Measurements from ENCODE around the gene TMEM89.

The TMEM89 gene

DNA sequence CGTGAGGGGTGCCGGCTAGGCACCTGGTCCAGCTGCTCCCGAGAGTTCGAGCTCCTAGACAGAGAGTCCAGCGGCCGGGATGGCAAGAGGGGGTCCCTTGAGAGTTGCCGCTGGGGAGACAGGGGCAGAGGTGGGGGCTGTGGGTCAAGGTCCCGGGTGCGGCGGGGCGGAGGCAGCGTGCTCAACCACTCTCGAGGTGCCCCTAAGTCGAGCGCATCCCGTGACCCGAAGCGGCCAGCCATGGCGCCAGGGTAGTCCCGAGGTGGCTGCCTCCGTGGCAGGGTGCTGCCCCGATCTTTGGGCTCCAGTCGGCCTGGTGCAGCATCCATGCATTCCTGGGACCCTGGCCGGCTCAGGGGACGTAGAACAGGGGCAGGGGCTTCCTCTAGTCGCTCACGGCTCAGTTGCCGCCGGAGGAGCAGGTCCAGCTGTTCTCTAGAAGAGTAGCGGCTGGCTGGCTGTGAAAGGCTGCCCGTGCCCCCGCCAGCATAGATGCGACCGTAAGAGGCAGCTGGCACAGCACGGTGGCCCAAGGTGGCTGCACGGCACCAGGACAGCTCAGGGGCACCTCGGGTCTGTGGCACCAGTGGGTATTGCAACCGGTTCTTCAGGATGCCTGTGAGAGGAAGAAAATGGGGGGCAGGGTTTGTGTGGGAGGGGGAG lies 18.5 kb upstream of the TMEM89 start:
- no peak for DNase-seq

DNA sequence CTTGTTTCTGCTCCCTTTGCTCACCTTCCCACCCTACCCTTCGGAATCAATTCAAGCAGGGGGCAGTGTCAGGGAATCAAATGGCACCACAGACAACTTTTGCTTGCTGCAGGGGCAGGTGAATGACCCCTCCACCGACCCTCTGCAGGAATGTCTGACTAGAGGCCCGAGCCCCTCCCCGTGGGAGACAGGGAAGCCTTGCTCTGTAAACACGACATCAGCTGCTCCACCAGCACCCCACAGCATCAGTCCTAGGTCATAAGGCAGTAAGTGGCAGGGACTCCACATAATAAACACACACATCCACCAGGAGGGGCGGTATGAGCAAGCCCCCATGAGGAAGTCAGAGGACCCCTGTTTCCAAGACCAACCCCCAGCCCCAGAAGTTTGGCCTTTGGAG lies 15.7 kb upstream of the TMEM89 start:
- DNase-seq: no peak

DNA sequence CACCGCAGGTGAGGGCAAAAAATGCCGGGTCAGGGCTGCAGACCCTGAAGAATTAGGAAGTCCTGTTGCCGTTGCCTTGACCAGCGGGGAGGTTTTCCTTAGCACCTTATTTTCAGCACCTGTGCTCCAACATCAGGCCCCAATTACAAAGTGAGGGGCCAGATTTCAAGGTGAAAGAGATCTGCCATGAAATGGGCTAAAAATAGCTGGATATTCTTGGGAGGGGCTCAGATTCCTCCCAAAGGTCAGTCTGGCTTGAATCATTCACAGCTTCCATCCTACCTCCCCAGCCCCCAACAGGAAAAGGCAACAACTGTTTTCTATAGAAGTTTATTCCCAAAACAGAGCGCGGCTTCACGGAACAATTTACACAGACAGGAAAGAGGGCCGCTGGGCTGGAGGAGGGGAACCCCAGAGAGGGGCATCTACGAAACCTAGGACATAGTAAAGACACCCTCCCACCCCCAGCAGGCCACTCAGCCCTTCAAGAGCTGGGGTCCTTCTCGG lies 14.6 kb upstream of the TMEM89 start:
- no peak for DNase-seq

DNA sequence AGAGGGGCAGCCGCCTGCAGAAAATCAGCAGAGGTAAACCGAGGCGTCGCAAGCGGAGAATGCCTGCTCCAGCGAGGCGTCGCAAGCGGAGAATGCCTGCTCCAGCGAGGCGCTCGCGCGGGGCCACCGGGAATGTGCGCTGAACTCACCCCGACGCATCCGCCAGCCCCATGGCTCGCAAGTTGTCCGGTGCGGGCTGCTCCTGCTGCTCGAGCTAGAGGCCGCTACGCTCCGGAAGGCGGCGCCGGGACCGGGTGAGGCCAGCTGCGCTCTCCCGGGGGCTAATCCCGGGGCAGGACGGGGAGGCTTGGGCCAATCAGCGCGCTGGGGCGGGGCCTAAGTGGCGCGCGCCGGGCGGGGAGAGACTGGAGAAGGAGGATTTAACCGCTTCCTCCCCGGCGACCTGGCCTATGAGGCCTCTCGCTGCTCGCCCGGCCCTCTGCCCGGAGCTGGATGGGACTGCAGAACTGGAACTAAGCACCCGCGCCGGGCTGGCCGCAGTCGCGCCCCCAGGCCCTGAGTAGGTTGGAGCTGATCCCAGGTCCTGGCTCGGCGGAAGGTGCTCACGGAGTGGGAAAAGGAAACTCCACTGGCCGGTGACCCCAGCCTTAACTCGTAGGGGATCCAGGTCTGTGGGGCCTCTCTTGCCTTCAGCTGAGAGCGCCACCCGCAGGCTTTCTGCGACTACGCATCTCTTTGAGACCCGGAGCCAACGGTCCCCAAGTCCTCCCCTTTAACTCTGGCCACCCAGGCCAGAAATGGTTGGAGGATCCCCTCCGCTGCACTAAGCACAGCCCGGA lies 13.9 kb upstream of the TMEM89 start, which contains the start of gene SLC26A6:
TSS of gene SLC26A6 (minus strand) at position 240 of the 800 bp plus-strand sequence. CDS start at position 172, 68 bp downstream.
- peak; percentile 98 for DNase-seq

DNA sequence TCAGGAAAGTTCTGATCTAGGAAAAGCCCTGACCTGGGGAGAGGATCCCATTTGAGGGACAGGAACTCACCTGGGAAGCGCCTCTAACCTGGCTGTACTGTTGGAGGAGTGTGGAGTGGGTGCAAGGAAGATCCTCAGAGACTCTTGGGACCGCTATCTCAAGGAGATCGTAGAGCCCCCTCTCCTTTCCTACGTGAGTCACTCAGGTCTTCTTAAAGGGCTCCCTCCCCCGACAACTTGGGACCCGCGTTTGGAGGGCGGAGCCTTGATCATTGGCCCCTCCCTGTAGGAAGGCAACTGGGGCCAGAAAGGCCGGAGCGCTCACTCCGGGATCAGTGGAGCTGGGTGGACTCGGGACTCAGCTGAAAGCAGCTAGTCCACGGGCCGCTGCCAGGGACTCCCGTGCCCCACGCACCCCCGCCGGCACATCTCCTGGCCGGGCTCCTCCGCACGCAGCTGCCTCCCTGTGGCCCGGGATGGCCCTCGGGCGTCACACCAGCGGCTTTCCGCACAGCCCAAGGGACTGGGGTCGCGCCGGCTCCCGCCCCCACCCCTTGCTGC lies 13.2 kb upstream of the TMEM89 start:
- peak; percentile 80 for DNase-seq

DNA sequence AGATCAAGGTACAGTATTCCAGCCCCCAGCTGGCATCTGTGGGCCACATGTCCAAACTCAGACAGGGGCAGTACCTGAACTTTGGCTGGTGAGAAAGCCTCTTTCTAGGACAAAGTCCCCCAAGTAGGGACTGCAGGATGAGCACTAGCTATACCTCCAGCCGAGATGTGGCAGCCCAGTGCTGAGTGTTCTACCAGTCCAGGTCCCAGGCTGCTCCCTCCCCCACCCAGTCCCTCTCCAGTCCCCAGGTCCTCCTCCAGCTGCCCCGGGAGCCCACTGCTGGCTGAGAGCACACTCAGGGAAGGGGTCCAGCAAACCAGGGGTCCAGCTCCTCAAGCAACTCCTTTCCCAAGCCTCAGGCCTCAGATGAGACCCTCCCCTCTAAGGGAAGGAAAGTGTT lies 12.2 kb upstream of the TMEM89 start:
- DNase-seq: no peak

DNA sequence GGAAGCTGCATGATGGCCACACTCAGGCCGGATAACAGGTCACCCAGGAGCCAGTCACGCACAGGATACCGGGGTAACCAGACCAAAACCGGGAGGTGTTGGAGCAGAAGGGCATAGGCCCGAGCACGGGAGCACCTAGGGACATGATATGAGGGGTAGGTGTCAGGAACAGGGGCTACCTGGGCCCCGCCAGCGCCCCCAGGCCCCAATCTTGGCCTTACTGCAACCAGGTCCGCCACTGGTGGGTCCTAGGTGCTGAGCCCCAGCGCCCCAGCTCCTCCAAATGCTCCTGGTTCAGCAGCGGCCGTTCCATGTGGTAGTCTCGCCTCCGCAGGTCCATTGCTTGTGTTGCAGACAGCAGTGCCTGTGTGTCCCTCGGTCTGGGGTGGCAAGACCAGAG lies 11.7 kb upstream of the TMEM89 start:
- no peak for DNase-seq

DNA sequence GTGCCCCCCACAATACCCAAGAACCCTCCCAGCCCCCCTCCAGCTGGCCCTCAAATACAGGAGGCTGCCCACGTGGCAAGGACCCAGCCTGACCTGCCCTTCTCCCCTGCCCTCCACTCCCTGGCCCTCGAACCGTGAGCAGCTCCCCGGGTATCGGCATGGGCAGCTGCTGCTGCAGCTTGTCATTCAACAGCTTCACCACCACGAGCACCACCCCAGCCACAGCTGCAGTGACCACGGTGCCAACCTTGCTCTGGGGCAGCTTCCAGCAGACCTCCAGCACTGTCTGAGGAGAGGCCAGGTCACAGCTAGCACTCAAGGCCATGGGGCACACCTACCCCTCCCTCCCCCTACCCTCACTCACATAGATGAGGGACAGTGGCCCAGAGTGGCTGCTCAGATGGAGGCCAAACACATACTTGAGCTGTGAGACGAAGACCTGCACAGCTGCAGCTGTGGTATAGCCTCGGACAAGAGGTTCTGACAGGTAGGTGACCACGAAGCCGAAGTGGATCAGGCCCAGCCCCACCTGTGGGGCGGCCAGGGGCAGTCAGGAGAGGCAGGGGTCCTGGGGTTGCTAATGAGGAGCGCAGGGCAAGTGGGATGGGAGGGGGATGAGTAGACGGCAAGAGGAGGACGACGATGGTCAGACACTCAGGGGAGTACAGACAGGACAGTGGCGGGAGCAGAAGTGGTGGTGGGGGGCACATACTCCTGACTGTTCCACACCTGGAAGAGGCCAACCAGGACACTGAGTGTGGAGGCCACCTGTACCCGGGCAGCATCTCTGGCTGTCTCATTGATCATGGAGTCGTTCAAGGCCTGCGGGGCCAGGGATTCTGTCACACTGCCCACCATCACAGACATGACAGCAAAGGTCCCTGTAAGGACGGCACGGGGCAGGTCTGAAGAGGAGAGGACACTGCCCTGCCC lies 10.2 kb upstream of the TMEM89 start:
- no peak for DNase-seq

DNA sequence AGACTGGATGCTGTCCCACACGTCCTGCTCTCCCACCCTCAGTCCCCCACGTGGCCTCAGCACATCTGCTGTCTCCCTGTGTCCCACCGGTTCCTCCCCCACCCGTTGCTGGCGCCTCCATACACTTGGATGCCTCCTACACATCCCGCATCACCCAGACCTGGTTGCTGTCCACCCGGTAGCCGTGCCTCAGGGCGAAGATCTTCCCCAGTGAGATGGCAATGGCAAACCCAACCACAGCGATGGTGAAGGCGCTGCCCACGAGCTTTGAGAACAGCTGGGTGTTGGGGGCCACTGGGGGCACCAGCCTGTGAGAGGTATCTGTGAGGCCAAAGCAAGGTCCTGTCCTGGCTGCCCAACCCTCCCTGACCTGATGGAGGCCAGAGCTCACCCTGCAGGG lies 9.3 kb upstream of the TMEM89 start:
- no peak for DNase-seq

DNA sequence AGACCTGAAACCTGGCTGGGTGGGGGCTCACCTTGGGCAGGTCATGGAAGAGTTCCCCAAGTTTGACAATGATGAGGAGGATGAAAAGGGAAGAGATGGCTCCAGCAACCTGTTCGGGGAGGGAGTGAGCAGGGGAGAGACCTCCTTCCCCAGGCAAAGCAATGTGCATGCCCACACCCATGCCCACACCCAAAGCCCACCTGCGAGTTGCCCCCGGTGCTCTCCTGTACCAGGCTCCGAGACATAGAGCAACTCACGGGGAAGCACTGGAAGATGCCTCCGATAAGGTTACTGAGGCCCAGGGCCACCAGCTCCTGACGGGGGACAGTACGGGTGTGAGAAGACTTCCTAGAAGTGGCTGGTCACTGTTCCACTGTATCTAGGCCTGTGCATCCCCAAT lies 8.8 kb upstream of the TMEM89 start:
- DNase-seq: no peak

DNA sequence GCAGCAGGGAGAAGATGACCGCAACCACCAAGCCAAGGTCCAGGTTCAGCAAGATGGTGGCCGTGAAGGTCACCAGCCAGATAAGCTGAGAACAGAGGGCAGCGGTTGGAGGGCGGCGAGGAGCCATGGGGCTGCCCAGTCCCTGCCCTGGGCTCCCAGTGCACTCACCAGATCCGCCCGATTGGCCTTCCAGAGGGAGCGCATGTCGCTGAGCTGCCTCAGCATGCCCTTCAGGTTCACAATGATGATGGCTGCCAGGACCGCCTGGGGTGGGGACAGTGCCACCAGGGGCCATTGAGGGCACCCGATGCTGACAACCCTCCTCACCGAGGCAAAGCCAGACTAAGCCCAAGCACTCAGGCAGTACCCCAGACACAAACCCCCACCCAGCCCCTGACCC lies 8.3 kb upstream of the TMEM89 start:
- no peak for DNase-seq

DNA sequence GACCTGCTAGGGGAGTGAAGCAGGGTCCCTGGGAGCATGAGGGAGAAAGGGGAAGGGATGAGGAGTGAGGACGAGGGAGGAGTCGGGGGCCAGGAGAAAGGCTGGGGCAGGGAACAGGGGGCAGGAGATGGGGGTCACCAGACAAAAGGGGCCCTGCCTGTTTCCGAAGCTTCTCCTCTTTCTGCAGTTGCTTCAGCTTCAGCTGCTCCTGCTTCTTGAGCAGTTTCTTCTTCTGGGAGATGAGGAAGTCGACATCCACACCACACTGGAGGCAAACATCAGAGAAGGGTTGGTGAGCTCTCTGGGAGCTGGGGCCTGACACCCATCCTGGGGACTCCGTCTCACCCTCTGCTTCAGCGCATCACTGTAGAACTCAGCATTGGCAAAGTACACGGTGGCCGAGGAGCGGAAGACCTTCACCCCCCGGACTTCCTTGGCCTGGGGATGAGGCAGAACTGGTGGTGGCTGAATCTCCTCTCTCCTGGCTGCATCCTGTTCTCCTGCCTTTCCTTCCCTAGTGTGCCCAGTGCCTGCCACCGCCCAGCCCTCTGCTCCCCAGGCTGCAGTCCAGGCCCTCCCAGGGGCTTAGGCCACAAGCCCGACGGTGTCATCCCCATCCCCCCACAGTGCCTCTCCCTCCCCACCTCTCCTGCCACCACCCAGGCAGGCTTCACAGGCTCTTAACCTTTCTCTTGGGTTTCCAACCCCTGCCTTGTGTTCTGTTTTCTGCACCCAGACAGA lies 6.9 kb upstream of the TMEM89 start:
- no peak for DNase-seq

DNA sequence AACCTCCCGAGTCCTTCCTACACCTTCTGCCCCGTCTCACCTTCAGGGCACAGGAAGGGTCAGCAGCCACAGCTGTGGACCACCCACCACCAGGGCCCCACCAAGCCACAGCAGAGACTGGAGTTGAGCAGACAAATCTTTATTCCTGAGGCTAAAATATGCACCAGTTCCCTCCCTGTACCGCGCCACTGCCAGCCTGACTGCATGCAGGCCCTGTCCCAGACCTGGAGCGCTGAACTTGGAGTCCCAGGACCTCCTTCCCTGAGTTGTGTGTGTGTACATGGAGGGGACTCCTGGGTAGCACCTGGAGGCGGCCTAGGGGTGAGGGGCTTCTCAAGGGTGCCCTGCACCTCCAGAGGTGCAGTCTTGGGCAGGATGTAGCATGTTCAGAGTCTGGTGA lies 4.0 kb upstream of the TMEM89 start:
- DNase-seq: no peak

DNA sequence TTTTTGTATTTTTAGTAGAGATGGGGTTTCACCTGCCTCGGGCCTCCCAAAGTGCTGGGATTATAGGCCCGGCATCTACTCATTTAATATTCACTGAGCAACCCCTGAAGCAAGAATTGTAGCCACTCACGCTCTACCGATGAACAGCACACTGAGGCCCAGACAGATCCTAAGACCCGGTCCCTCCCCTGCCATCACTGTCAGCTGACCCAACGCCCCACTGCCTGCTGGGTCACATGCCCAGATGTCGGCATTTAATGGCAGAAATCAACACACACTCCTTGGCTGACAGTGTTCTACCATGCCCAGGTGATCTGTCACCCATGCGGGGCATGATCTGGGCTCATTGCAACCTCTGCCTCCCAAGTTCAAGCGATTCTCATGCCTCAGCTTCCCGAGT lies 3.2 kb upstream of the TMEM89 start:
- no peak for DNase-seq

DNA sequence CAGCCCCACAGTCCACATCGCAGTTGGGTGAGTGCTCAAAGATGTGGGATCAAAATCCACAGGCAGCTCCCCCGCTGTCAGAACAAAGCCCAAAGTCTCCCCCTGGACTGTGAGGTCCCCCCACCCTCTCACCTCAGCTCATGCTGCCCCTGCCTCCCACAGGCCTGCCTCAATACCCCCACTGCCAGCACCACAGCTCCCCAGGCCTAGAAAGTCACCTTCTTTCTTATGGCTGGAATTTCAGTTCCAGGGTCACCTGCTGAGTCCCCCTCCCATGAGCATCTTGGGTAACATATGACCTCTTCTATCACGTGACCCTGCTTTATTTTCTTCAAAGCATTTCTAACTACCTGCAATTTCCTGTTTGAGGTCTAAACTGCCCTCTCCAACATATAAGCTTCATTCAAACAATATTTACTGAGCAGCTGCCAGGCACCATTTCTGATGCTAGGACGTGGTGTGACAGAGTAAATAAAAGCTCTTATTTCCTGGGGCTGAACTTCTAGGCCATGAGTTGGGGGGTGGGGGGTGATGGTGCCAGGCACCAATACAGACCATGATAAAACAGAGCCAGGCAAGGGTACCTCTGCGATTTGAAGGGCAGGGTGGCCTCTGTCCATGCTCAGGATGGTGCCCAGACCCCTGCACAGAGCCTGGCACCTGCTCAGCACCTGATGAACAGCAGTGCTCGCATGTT lies 2.4 kb upstream of the TMEM89 start:
- DNase-seq: no peak

DNA sequence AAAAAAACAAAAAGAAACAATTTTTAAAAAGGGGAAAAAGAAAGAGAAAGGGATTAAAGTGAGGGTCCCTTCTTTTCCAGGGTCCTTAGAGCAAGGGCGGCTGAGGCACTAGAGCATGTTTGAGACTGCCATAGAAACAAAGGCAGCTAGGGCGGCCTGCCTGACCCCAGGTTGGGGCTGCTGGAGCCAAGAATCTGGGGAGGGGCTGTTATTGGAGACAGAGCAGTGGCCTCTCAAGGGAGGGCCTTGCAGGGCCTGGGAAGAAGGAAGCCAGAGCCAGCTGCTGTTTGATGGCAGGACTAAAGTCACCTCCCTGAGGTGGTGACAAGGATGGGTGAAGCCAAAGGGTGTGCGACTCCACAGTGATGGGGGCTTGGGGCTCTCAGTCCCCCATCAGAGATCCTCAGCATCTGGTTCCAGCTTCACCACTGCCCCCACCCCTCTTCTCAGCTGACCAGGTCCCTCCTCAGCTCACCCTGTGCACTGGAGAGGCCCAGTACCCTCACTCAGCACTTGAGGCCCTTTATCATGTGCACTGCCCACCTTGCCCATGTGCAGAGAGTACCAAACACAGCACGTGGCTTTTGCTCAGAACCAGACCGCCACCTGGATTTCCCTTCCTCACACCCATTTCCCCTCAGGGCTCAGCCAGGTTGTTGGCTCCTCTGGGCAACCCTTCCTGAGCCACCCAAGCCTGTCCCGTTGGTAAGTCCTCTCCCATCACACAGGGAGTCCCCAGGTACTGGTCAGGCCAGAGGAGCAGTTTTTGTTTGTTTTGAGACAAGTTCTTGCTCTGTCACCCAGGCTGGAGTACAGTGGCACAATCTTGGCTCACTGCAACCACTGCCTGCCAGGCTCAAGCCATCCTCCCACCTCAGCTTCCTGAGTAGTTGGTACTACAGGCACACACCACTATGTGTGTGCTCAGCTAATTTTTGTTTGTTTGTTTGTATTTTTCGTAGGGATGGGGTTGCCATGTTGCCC lies 1.7 kb downstream of the TMEM89 start:
- DNase-seq: no peak

DNA sequence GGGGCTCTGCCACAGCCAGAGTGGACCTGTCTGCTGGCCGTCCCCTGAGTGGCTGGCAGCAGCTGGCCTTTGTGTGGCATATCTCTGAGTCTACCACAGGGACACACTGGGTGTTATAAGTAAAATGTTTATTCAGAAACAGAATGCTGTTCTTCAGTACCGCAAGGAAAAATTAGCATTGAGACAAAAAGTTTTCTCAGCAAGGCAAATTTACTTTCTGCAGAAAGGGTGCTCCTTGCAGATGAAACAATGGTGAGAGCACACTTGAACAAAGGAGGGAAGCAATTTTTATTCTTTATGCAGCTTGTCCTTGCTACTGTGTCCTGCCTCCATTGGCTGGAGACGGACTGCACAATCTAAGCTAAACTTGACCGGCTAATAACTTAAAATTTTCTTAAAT lies 4.0 kb downstream of the TMEM89 start:
- no peak for DNase-seq

DNA sequence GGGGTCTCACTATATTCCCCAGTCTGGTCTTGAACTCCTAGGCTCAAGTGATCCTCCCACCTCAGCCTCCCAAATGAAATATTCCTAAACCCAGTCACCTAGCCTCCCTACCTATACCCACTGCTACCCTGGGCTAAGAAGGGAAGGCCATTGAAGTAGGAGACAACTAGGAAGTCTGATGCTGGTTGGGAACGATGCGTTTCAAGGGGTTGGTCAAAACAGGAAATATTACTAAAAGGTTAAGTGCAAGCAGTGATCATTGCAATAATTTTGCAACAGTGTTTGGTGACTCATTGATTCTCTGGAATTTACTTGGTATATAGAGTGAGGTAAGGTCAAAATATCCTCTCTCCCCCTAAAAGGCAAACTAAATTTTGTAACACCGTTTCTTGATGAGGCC lies 7.5 kb downstream of the TMEM89 start:
- DNase-seq: no peak

DNA sequence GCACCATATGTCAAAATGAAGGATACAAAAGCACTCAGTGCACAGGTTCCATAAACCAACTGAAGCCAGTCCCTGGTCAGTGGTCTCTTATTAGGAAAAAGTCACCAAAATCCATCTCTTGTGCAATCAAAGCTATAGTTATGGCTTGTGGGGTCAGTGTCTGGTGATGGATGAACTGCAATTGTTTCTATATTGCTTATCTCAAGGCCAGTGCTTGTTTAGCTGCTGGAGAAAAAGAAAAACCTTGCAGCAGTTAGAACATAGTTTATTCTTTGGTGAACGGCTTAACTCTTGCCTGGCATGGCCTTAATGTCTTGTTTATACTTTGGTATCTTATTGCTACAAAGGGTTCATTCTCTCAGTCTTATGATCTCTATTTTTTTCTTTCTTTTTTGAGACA lies 9.3 kb downstream of the TMEM89 start:
- DNase-seq: no peak
